Ovary (tissue), 3 donors: ENCODE results near the gene SEMA5A.

Source experiments
- POLR2A ChIP-seq: fragments of 450-650 bp; IDR thresholded peaks from one replicate; pipeline ENCODE4 v1.6.1; 2017; ENCODE audit warnings: antibody characterized with exemption, mild to moderate bottlenecking, moderate library complexity
- TF ChIP-seq, protein P1 (sequence below), 3 donors: fragments of 450-650 bp in 2 of 3; fragments of 200-600 bp in 1 of 3; IDR thresholded peaks; one replicate each; pipeline versions ENCODE4 v1.5.1 to v1.8.0; 2016 to 2022; ENCODE audit warnings: antibody characterized with exemption in 3 of 3, mild to moderate bottlenecking in 1 of 3
- donor health status: DM: no; HTN: no; CAD: no.

DNA sequence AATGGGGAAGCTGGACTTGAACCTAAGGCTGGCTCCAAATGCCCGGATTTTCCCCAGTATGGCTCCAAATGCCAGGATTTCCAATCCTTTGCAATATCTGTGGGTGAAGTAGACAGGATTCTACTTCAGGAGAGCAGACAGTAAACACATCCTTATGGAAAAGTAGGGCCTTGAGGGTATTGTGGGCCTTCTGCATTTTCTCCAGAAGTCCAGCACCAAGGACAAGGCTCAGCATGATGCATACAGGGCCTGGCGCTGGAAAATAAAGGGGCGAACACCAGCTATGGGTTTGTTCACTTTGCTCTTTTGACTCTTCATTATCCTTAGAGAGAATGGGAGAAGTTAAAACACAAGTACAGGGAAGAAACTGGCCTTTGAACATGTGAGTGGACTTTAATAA is 347.5 kb downstream of the SEMA5A start:
- TF ChIP-seq, protein P1, sequence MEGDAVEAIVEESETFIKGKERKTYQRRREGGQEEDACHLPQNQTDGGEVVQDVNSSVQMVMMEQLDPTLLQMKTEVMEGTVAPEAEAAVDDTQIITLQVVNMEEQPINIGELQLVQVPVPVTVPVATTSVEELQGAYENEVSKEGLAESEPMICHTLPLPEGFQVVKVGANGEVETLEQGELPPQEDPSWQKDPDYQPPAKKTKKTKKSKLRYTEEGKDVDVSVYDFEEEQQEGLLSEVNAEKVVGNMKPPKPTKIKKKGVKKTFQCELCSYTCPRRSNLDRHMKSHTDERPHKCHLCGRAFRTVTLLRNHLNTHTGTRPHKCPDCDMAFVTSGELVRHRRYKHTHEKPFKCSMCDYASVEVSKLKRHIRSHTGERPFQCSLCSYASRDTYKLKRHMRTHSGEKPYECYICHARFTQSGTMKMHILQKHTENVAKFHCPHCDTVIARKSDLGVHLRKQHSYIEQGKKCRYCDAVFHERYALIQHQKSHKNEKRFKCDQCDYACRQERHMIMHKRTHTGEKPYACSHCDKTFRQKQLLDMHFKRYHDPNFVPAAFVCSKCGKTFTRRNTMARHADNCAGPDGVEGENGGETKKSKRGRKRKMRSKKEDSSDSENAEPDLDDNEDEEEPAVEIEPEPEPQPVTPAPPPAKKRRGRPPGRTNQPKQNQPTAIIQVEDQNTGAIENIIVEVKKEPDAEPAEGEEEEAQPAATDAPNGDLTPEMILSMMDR (IDR thresholded peaks at IDR 0.05) = no peak
- no peak for TF ChIP-seq POLR2A
